ENCODE measurements around the gene PGBD5. TPM values are rescaled to one million over a fixed set of nuclear protein-coding genes. Genes with fewer than 3 reads are reported as not detected.

PGBD5 gene
- total RNA-seq, 1 donor from 2014 or later = 72.4 TPM

DNA sequence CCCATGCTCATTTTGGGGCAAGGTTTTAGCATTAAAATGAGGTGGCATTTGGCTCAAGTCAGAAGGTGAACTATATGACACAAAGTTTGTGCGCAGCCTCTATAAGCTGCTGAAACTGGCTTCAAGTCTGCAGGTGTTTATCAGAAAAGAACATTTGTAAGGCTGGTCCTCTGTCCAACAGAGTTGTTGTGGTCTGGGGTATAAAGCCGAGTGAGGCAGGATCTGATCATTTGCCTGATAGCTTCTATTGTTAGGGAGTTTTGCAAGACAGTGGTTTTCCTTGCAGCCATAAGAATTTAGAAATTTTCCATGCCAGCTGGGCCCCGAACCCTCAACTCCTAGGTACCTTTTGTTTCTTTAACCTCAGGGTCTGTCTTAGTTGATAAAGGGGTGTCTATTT is 130.8 kb downstream of the PGBD5 start:
- H3K4me1 Mint-ChIP-seq (ENCODE audit: low read depth, unreplicated experiment) = peaks cover 9% of the 10 kb centered on the region
- H3K36me3 Mint-ChIP-seq (ENCODE audit: unreplicated experiment) = no peaks in the 10 kb centered on the region
- H3K4me3 Mint-ChIP-seq (ENCODE audit: unreplicated experiment) = no peak overlapping the region
- H3K9me3 Mint-ChIP-seq (ENCODE audit: unreplicated experiment) = peaks cover 3% of the 10 kb centered on the region
- H3K27ac Mint-ChIP-seq (ENCODE audit: unreplicated experiment) = no peak overlapping the region
- peaks cover 5% of the 10 kb centered on the region for H3K27me3 Mint-ChIP-seq (ENCODE audit: unreplicated experiment)
- no peak for DNase-seq
- TF ChIP-seq, protein P1, sequence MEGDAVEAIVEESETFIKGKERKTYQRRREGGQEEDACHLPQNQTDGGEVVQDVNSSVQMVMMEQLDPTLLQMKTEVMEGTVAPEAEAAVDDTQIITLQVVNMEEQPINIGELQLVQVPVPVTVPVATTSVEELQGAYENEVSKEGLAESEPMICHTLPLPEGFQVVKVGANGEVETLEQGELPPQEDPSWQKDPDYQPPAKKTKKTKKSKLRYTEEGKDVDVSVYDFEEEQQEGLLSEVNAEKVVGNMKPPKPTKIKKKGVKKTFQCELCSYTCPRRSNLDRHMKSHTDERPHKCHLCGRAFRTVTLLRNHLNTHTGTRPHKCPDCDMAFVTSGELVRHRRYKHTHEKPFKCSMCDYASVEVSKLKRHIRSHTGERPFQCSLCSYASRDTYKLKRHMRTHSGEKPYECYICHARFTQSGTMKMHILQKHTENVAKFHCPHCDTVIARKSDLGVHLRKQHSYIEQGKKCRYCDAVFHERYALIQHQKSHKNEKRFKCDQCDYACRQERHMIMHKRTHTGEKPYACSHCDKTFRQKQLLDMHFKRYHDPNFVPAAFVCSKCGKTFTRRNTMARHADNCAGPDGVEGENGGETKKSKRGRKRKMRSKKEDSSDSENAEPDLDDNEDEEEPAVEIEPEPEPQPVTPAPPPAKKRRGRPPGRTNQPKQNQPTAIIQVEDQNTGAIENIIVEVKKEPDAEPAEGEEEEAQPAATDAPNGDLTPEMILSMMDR (IDR thresholded peaks at IDR 0.05; ENCODE audit: partially characterized antibody, unreplicated experiment) = no peak

DNA sequence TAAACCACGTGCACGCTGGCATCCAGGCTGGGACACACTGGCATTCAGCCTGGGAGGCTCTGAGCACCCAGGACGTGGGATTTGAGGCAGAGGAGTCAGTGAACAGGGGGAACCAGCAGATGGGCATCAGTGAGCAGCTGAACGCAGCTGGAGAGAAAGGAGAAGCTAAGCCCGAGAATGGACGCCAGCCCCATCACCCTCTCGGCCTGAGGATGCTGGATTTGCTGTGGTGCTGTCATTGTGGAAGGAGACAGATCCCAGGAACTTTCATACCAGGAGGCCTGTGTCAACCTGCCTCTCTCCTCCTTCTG is 132.8 kb downstream of the PGBD5 start:
- no peak overlapping the region for H3K27ac Mint-ChIP-seq (ENCODE audit: unreplicated experiment)
- peaks cover 5% of the 10 kb centered on the region for H3K27me3 Mint-ChIP-seq (ENCODE audit: unreplicated experiment)
- H3K9me3 Mint-ChIP-seq (ENCODE audit: unreplicated experiment) = peaks cover 5% of the 10 kb centered on the region
- H3K4me3 Mint-ChIP-seq (ENCODE audit: unreplicated experiment) = no peak overlapping the region
- TF ChIP-seq, protein P1 (IDR thresholded peaks at IDR 0.05; ENCODE audit: partially characterized antibody, unreplicated experiment) = no peak
- H3K36me3 Mint-ChIP-seq (ENCODE audit: unreplicated experiment) = no peaks in the 10 kb centered on the region
- peaks cover 9% of the 10 kb centered on the region for H3K4me1 Mint-ChIP-seq (ENCODE audit: low read depth, unreplicated experiment)
- no peak for DNase-seq

DNA sequence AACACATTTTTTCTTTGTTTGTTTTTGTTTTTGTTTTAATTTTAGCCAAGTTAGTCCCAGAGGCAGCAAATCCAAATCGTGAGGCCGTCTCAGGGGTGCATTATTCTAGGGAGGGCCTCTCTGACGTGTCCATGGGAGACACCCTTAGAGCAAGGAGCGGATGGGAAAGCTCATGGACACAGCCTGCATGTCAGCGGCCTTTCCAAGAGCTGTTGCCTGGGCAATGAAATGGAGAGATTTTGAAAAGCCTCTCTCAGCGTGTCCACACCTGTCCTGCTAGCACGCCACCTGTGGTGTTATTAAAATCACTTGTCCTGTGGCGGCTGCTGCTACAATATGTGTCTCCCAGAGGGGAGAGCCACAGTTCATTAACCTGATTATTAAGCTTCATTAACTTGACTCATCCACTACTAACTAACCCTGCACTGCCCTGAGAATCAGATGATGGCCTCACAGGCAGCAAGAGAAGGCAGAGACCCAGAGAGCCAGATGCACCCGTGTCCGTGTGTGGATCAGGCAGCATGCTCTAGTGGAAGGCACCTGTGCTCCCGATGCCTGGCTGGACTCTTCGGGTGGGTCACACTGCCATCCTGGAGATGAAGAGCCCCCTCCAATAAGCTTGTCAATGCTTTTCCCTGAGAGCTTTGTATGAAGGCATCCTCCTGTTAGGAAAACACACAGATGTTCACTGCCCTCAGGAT is 133.3 kb downstream of the PGBD5 start:
- Mint-ChIP-seq H3K36me3 (ENCODE audit: unreplicated experiment) (no peaks in the 10 kb centered on the region), H3K4me1 (ENCODE audit: low read depth, unreplicated experiment) (peaks cover 9% of the 10 kb centered on the region), H3K27ac (ENCODE audit: unreplicated experiment) (peak overlapping the region; percentile 19), H3K4me3 (ENCODE audit: unreplicated experiment) (no peak overlapping the region), H3K9me3 (ENCODE audit: unreplicated experiment) (peaks cover 6% of the 10 kb centered on the region), H3K27me3 (ENCODE audit: unreplicated experiment) (peaks cover 5% of the 10 kb centered on the region)
- TF ChIP-seq, protein P1 (IDR thresholded peaks at IDR 0.05; ENCODE audit: partially characterized antibody, unreplicated experiment) = no peak
- DNase-seq = no peak

DNA sequence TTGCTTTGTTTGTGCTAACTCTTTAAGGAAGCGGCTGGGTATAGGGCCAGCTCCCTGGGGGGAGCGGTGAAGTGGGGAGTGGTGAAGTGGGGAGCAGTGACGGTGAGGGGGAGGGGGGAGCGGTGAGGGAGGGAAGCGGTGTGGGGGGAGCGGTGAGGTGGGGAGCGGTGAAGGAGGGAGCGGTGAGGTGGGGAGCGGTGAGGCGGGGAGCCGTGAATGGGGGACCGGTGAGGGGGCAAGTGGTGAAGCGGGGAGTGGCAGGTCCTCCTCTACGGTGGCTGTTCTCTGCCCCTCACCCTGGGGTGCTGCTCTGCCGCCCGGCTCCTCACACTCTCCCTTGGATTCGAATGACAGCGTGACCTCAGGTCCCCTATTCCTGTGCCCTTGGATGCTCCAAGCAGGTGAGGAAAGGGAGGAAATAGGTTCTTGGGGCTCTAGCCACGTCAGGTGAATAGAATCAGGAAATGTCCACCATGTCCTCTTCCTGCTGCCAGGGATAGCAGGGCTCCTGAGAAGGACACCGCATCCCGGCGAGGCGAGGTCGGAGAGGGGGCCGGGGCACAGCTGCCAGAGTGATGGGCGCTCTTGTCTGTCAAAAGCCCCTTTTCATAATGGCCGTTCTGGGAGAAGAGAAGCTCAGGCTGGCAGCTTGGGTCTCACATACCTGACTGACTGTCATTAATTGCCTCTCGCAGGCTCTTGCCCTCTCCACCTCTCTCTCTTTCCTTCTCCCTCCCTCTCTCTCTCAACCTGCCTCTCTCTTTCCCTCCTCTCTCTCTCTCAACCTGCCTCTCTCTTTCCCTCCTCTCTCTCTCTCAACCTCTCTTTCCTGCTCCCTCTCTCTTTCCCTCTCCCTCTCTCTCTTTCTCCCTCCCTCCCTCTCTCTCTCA is 134.2 kb downstream of the PGBD5 start:
- Mint-ChIP-seq H3K27me3 (ENCODE audit: unreplicated experiment) (peaks cover 5% of the 10 kb centered on the region), H3K9me3 (ENCODE audit: unreplicated experiment) (peaks cover 9% of the 10 kb centered on the region), H3K36me3 (ENCODE audit: unreplicated experiment) (no peaks in the 10 kb centered on the region), H3K4me1 (ENCODE audit: low read depth, unreplicated experiment) (peaks cover 9% of the 10 kb centered on the region), H3K4me3 (ENCODE audit: unreplicated experiment) (peak overlapping the region; percentile 67), H3K27ac (ENCODE audit: unreplicated experiment) (no peak overlapping the region)
- DNase-seq = no peak
- TF ChIP-seq, protein P1 (IDR thresholded peaks at IDR 0.05; ENCODE audit: partially characterized antibody, unreplicated experiment) = no peak

DNA sequence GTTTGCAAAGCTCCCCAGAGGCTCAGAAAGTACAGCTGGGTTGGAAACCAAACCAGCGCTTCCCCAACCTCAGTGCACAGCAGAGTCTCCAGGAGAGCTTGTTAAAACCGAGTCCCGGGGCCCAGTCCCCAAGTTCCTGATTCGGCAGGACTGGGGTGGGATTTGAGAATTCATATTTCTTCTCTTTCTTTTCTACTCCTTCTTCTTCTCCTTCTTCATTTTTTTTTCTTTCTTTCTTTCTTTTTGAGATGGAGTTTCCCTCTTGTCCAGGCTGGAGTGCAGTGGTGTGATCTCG is 136.8 kb downstream of the PGBD5 start:
- Mint-ChIP-seq H3K27ac (ENCODE audit: unreplicated experiment) (no peak overlapping the region), H3K4me3 (ENCODE audit: unreplicated experiment) (no peak overlapping the region), H3K27me3 (ENCODE audit: unreplicated experiment) (peaks cover 11% of the 10 kb centered on the region), H3K9me3 (ENCODE audit: unreplicated experiment) (peaks cover 9% of the 10 kb centered on the region), H3K4me1 (ENCODE audit: low read depth, unreplicated experiment) (peaks cover 16% of the 10 kb centered on the region), H3K36me3 (ENCODE audit: unreplicated experiment) (no peaks in the 10 kb centered on the region)
- DNase-seq = no peak
- TF ChIP-seq, protein P1 (IDR thresholded peaks at IDR 0.05; ENCODE audit: partially characterized antibody, unreplicated experiment) = no peak
